Mesendoderm (in vitro differentiated cells): ENCODE data around the gene WDR33.

Experiments used
- DNase-seq: peaks from one replicate; pipeline ENCODE4 v3.0.0; 2013
- H2AK5ac ChIP-seq: 2 replicates; pipeline ENCODE4 v1.6.1; 2013; ENCODE audit warnings: low read length, inconsistent platforms
- H2BK120ac ChIP-seq: 2 replicates; pipeline ENCODE4 v1.6.1; 2013; ENCODE audit warnings: low read depth, mild to moderate bottlenecking, low read length, moderate library complexity, mixed read lengths
- H2BK15ac ChIP-seq: replicated peaks from 2 replicates; pipeline ENCODE4 v1.6.1; 2013; ENCODE audit warnings: low read depth, mild to moderate bottlenecking, moderate library complexity
- H2BK5ac ChIP-seq: 2 replicates; pipeline ENCODE4 v1.6.1; 2013; ENCODE audit warnings: low read length, inconsistent platforms
- H3K18ac ChIP-seq: 2 replicates; pipeline ENCODE4 v1.6.1; 2013; ENCODE audit warnings: mild to moderate bottlenecking, low read length, mixed read lengths
- H3K23ac ChIP-seq: one replicate; pipeline ENCODE4 v1.6.1; 2013; ENCODE audit warnings: low read length
- H3K27ac ChIP-seq: 2 replicates; pipeline ENCODE4 v1.5.1; 2013; ENCODE audit warnings: low read depth, mild to moderate bottlenecking, inconsistent platforms, low read length, moderate library complexity
- H3K27me3 ChIP-seq: 2 replicates; pipeline ENCODE4 v1.6.1; 2013; ENCODE audit warnings: low read length, control low read depth, mild to moderate bottlenecking, inconsistent platforms; ENCODE audit not compliant: insufficient read depth, poor library complexity
- H3K36me3 ChIP-seq: 2 replicates; pipeline ENCODE4 v1.6.1; 2013; ENCODE audit warnings: low read length, inconsistent platforms; ENCODE audit not compliant: control insufficient read depth, insufficient read depth
- H3K4ac ChIP-seq: one replicate; pipeline ENCODE4 v1.6.1; 2013; ENCODE audit warnings: low read depth, mild to moderate bottlenecking, low read length, moderate library complexity
- H3K4me1 ChIP-seq: 2 replicates; pipeline ENCODE4 v1.6.1; 2013; ENCODE audit warnings: low read depth, low read length, inconsistent platforms; ENCODE audit not compliant: control insufficient read depth
- H3K4me2 ChIP-seq: 2 replicates; pipeline ENCODE4 v1.6.1; 2013; ENCODE audit warnings: low read length
- H3K4me3 ChIP-seq: 2 replicates; pipeline ENCODE4 v1.5.1; 2013; ENCODE audit warnings: mild to moderate bottlenecking, low read length
- H3K56ac ChIP-seq: one replicate; pipeline ENCODE4 v1.6.1; 2013; ENCODE audit warnings: low read length
- H3K79me1 ChIP-seq: 2 replicates; pipeline ENCODE4 v1.6.1; 2013; ENCODE audit warnings: low read length, inconsistent platforms
- H3K79me2 ChIP-seq: 2 replicates; pipeline ENCODE4 v1.6.1; 2013; ENCODE audit warnings: mild to moderate bottlenecking, low read length; ENCODE audit not compliant: control insufficient read depth, insufficient read depth
- H3K9ac ChIP-seq: 2 replicates; pipeline ENCODE4 v1.6.1; 2013; ENCODE audit warnings: low read length, inconsistent platforms
- H4K5ac ChIP-seq: one replicate; pipeline ENCODE4 v1.6.1; 2013; ENCODE audit warnings: low read length
- H4K8ac ChIP-seq: one replicate; pipeline ENCODE4 v1.6.1; 2013; ENCODE audit warnings: low read depth, mild to moderate bottlenecking, control low read depth, low read length, moderate library complexity
- WGBS: extraction: QIAGEN DNeasy Blood & Tissue Kit; methylation state at CpG from one replicate; pipeline ENCODE4 v1.1.7; 2013; ENCODE audit warnings: low lambda C conversion rate, missing lambda C conversion rate; ENCODE audit not compliant: insufficient coverage; ENCODE audit errors: extremely low coverage; 5-methylcytosine and 5-hydroxymethylcytosine counted together

Gene WDR33

DNA sequence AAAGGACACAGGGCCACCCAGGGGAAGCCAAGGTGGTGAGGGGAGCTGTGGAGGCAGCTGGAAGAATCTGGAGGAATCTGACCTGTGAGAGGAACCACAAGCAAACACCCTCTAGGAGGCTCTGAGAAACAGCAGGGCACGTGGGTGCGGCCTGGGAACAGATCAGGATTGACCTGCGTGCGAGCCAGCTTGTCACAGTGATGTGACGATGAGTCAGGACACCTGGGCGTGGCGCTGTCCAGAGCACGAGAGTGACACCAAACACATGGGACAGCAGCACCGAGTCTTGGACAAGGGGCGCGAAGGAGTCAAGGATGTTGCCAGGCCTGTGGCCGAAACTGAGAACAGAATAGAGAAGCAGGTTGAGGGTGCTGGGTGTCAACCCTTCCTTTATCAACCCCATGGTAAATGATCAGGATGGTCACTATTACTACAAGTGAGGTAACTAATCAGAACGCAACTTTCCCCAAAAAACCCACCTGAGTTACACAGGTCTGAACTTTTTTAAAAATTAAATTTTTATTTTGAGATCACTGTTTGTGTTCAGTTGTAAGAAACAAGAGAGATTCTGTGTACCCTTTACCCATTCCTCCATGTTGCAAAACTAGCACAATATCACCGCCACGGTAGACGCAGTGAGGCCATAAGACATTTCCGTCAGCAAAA, 110.3 kb downstream of the WDR33 start:
- H3K27me3 ChIP-seq = no peaks in the 10 kb centered on the region
- H3K4me1 ChIP-seq = peaks cover 2% of the 10 kb centered on the region
- no peaks in the 10 kb centered on the region for H3K36me3 ChIP-seq
- H2AK5ac ChIP-seq = no peak overlapping the region
- no peak overlapping the region for H2BK120ac ChIP-seq
- H3K27ac ChIP-seq = peak overlapping the region; percentile 58
- H3K56ac ChIP-seq = peak overlapping the region; percentile 94
- no CpG with 5 or more reads among the region's 17 CpGs for WGBS
- peak overlapping the region; percentile 77 for H3K9ac ChIP-seq
- H2BK5ac ChIP-seq = no peak overlapping the region
- peak; percentile 94 for DNase-seq
- H3K4ac ChIP-seq = no peak overlapping the region
- H3K4me2 ChIP-seq = peak overlapping the region; percentile 95
- H3K4me3 ChIP-seq = peak overlapping the region; percentile 58
- no peak overlapping the region for H4K8ac ChIP-seq
- H3K79me2 ChIP-seq = peaks cover 2% of the 10 kb centered on the region
- H2BK15ac ChIP-seq = no peak overlapping the region
- no peak overlapping the region for H4K5ac ChIP-seq
- H3K18ac ChIP-seq = no peak overlapping the region
- H3K79me1 ChIP-seq = peaks cover 6% of the 10 kb centered on the region
- H3K23ac ChIP-seq = no peak overlapping the region

DNA sequence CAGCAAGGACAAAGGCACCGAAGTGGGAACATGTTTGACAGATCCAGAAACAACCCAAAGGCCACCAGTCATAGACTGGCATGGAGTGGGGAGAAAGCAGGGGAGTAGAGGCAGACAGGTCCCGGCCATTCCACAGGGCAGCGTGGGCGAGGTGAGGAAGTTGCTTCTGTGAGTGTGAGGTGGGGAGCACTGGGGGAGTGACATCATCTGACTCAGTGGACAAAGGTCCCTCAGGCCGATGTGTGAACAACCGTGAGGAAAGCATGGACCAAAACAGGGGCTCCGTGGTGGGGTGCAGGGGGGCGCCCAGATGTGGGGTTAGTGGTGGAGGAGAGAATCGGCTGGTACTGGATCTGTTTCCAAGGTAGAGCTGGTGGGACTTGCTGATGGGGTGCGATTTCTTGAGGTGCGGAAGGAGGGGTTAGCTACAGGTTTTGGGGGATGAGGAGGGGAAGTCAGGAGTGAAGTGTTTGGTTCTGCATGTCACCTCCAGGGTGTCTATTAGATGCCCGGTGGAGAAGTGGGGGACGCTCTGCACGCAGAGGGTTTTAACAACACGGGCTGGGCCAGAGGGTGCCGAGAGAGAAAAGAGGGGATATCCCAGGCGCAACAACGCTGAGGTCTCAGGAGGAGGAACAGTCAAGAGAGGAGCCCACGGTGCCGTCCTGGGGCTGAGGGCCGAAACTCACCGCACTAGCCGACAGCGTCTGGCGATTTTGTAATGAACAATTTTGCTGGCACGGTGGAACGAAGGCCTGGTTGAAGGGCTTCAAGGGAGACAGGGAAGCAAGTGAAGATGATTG, 112.2 kb downstream of the WDR33 start:
- Histone ChIP-seq H3K36me3 (no peaks in the 10 kb centered on the region), H3K27me3 (no peaks in the 10 kb centered on the region), H3K79me2 (peaks cover 2% of the 10 kb centered on the region), H4K5ac (no peak overlapping the region), H2BK5ac (no peak overlapping the region), H3K27ac (no peak overlapping the region), H2BK15ac (no peak overlapping the region), H3K18ac (no peak overlapping the region), H3K4me1 (peaks cover 2% of the 10 kb centered on the region), H2BK120ac (no peak overlapping the region), H3K4me3 (no peak overlapping the region), H3K4me2 (no peak overlapping the region), H3K4ac (no peak overlapping the region), H4K8ac (no peak overlapping the region), H3K56ac (no peak overlapping the region), H3K9ac (no peak overlapping the region), H3K23ac (no peak overlapping the region), H2AK5ac (no peak overlapping the region), H3K79me1 (peaks cover 4% of the 10 kb centered on the region)
- no peak for DNase-seq
- no CpG with 5 or more reads among the region's 27 CpGs for WGBS

DNA sequence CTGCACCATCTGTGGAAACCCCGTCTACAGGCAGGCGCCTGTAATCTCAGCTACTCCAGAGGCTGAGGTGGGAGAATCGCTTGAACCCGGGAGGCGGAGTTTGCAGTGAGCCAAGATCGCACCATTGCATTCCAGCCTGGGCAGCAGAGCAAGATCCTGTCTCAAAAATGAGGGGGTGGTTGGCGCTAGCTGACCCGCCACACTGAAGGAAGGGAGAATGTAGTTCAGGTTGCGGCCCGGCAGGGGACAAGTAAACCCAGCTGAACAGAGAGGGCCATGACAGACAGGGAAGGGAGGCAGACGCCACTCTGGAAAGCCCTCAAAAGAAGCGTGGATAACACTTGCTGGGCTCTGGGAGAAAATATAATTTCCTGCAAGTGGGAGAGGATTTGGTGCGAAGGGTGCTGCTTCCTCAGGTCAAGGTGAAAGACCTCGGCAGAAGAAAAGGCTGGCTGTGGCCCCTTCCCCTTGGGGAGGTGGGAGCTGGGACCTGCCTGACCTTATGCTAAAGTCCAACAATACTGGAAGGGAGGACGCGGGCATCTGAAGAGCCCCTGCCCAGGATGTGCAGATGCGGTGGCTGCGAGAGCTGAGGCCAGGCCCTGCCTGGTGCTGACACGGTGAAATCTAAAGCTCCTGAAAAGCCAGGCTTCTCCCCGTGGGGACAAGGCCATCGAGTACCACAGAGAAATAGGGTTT, 113.3 kb downstream of the WDR33 start:
- H3K4ac ChIP-seq = no peak overlapping the region
- peaks cover 2% of the 10 kb centered on the region for H3K4me1 ChIP-seq
- H2BK15ac ChIP-seq = no peak overlapping the region
- no peak overlapping the region for H3K4me2 ChIP-seq
- H2BK5ac ChIP-seq = no peak overlapping the region
- no peak overlapping the region for H3K9ac ChIP-seq
- H3K23ac ChIP-seq = no peak overlapping the region
- WGBS = no CpG with 5 or more reads among the region's 21 CpGs
- DNase-seq = no peak
- H3K27ac ChIP-seq = no peak overlapping the region
- no peaks in the 10 kb centered on the region for H3K36me3 ChIP-seq
- no peaks in the 10 kb centered on the region for H3K79me1 ChIP-seq
- H2AK5ac ChIP-seq = no peak overlapping the region
- no peak overlapping the region for H3K4me3 ChIP-seq
- H3K18ac ChIP-seq = no peak overlapping the region
- no peak overlapping the region for H4K8ac ChIP-seq
- no peak overlapping the region for H4K5ac ChIP-seq
- no peak overlapping the region for H2BK120ac ChIP-seq
- no peaks in the 10 kb centered on the region for H3K79me2 ChIP-seq
- no peak overlapping the region for H3K56ac ChIP-seq
- H3K27me3 ChIP-seq = no peaks in the 10 kb centered on the region

DNA sequence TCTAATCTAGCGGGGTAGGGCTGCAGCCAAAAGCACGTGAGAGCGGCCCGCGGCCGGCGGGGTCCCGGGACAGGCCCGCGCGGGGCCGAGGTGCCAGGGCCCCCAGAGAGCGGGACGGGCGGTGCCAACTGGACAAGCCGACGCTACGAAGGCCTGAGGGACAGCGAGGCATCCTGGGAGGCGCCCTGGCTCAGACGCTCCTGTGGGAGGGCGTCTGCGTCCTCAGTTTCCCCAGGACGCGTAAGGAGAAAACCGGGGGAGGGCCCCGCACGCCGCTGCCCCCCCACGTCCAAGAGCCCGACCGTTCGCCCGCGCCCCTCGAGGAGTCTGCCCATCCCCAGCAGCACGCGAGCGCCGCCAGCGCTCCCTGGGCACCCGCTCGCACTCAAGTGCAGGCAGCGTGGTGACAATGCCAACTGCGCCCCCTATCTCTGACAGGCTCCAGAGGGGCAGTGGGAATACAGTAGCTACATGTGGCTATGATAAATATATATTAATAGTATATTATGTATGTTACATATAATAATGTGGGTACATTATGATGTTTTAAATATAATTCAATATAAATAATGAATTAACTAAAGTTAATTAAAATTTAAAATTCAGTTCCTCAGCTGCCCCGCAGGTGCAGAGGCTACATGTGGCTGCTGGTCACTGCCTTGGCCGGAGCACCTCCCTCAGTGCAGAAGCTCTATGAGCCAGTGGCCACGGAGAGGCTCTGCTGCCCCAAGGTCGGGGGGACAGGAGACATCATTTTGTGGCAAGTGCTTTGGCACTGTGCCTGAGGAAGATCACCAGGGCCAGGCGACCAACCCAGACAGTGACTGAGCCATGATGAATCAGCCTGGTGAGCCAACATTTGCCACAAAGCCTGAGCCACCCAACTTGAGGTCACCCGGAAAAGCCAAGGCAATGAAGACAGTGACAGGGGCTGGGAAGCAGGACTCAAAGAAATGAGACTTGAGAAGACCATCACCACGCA, 115.2 kb downstream of the WDR33 start:
- H4K5ac ChIP-seq = no peak overlapping the region
- no peak overlapping the region for H3K18ac ChIP-seq
- no peak overlapping the region for H3K4me3 ChIP-seq
- H3K4ac ChIP-seq = no peak overlapping the region
- no peak overlapping the region for H3K23ac ChIP-seq
- H3K4me1 ChIP-seq = peaks cover 2% of the 10 kb centered on the region
- no peak overlapping the region for H2BK5ac ChIP-seq
- H3K27me3 ChIP-seq = no peaks in the 10 kb centered on the region
- H3K27ac ChIP-seq = no peak overlapping the region
- peak overlapping the region; percentile 76 for H3K56ac ChIP-seq
- H3K36me3 ChIP-seq = no peaks in the 10 kb centered on the region
- H3K79me2 ChIP-seq = no peaks in the 10 kb centered on the region
- H2BK15ac ChIP-seq = no peak overlapping the region
- H4K8ac ChIP-seq = no peak overlapping the region
- H2BK120ac ChIP-seq = no peak overlapping the region
- H3K9ac ChIP-seq = peak overlapping the region; percentile 29
- DNase-seq = peak; percentile 76
- H3K4me2 ChIP-seq = peak overlapping the region; percentile 46
- H3K79me1 ChIP-seq = no peaks in the 10 kb centered on the region
- H2AK5ac ChIP-seq = no peak overlapping the region
- no CpG with 5 or more reads among the region's 52 CpGs for WGBS

DNA sequence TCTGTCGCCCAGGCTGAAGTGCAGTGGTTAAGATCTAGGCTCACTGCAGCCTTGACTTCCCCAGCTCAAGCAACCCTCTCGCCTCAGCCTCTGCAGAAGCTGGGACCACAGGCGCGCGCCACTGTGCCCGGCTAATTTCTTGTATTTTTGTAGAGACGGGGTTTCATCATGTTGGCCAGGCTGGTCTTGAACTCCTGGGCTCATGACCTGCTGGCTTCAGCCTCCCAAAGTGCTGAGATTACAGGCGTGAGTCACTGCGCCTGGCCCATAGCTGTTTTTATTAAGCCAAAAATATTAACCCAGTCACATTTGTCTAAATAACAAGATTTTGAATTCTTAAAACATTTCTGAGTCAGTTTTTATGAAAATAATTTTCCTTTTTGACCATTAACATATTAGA, 116.0 kb downstream of the WDR33 start:
- Histone ChIP-seq H2AK5ac (no peak overlapping the region), H3K56ac (no peak overlapping the region), H3K4ac (no peak overlapping the region), H3K4me1 (no peaks in the 10 kb centered on the region), H4K8ac (no peak overlapping the region), H2BK15ac (no peak overlapping the region), H3K23ac (no peak overlapping the region), H4K5ac (no peak overlapping the region), H3K79me2 (no peaks in the 10 kb centered on the region), H3K36me3 (no peaks in the 10 kb centered on the region), H3K4me3 (no peak overlapping the region), H3K27me3 (no peaks in the 10 kb centered on the region), H2BK5ac (no peak overlapping the region), H3K4me2 (no peak overlapping the region), H3K27ac (no peak overlapping the region), H3K79me1 (no peaks in the 10 kb centered on the region), H2BK120ac (no peak overlapping the region), H3K18ac (no peak overlapping the region), H3K9ac (no peak overlapping the region)
- no CpG with 5 or more reads among the region's 9 CpGs for WGBS
- no peak for DNase-seq
